Hematopoietic multipotent progenitor cell treated with erythropoietin and hydrocortisone succinate and interleukin-3 and kit ligand, for 6 days (in vitro differentiated cells): ENCODE measurements around the gene UBA3.

Source experiments
- DNase-seq: peaks from one replicate; pipeline ENCODE4 v3.0.0-alpha.2; 2015

Gene UBA3

DNA sequence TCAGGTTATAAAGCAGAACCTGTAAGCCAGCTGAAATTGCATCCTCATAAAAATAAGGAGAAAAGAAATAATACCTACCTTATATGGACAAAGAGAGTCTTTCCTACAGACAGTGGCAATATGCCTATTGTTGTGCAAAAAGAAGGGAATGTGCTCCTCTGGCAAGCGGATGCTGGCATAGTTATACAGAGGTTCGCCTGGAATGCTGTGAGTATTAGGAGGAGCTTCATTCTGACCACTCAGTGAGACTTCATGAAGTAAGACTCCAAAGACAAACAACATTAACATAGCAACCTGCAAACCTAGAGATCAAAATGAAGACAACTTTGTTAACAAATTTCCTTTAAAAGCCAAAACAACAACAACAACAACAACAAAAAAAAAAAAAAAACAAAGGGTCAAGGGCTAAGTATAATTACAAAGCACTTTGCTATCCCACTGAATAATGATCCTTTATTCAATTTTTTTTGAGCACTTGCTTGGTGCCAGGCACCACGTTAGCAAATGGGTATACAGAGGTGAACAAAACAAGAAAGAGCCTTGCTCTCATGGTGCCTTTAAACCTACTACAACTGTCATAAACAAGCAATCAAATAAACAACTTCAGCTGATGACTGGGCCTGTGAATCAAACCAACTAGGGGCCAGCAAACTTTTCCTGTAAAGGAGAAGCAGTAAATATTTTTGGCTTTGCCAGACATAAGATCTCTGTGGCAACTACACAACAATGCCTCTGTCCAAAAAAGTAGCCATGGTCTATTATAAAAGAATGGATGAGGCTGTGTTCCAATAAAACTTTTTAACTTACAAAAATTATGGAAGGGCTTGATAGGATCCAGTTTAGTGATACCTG, 70.4 kb downstream of the UBA3 start:
- no peak for DNase-seq

DNA sequence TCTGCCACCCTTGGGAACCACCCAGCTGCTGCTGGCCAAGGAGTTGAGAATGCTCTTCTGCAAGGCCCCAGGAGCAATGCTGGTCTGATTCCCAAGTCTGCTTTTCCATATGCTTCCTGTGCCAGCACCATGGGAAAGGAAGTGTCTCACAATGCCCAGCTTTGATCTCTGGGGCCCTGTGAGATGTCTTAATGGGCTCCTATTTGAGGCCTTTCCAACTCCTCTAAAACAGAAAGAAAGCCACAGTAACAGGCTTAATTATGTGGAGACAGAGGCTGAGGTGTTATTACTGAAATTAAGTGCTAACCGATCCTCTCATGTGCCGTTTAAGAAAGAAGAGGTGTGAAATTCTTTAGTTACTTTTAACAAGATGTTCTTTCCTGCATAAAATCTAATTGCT, 71.2 kb downstream of the UBA3 start:
- no peak for DNase-seq

DNA sequence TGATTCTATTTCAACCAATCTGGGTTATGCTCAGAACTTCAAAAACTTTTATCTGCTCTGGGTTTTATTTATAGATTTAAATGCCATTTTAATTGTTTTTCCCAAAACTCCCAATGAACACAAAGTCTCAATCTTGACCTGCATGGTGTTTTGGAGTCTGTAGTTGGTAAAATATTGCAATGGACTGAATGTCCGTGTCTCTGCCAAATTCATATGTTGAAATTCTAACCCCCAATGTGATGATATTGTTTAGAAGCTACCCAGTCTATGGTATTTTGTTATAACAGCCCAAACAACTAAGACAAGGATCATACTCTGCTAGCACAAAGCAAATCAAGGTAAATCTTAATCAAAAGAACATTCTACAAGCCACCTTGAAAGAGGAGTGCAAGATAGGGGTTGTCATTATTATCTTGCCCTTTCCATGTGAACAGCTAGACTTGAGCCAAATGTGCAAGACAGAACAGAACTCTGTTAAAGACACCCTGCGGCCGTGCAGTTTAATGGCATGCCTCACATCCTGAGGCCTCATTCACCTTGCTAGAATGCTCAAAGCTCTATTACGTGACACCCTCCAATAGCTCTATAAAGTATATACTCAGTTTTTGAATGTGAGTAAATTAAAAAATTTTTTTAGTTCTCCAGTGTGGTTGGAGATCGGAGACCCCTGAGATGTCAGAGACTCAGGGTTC, 74.2 kb downstream of the UBA3 start:
- no peak for DNase-seq

DNA sequence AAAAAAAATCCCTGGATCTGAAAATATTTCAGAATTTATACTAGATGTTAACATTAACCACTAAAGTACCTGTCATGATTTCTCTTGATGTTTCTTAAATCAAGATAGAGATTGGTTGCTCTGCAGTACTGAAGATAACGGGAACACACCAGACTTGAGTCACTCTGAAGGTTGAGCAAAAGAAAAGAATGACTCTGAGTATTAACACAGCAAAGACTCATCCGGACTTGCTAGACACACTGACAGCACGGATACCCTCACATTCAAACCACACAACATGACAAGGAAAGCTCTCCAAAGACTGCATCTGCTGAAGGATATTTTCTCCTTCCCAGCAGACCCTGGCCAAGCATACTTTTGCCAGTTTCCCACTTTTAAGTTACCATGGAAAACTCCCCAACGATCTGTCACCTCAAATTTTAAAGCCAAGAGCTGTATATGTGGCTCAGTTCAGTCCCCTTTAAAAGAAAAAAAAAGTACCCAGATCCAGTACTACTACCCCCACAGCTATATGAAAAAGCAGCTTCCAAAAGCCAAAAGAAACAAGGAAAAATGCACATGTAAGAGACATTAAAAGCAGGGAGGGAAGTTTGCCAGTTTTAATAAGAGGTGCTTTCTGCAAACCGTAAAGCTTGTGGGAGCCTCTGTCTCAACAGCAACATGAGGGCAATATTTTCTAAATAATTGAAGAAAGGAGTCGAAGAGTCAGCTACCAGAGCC, 74.9 kb downstream of the UBA3 start:
- DNase-seq, result no peak
